HEK293T (cell line): ENCODE data around the gene OPCML.

Experiments used
- ARNT ChIP-seq: fragments of 450-650 bp; IDR thresholded peaks from 2 replicates; pipeline ENCODE4 v1.6.1; 2017; ENCODE audit warnings: mild to moderate bottlenecking
- BHLHE40 ChIP-seq: fragments of 450-650 bp; IDR thresholded peaks from 2 replicates; pipeline ENCODE4 v1.6.1; 2016; ENCODE audit warnings: mild to moderate bottlenecking, moderate library complexity, borderline replicate concordance
- CTBP1 ChIP-seq: fragments of 450-650 bp; IDR thresholded peaks from 2 replicates; pipeline ENCODE4 v1.6.1; 2016; ENCODE audit warnings: borderline replicate concordance
- FOXK2 ChIP-seq: fragments of 450-650 bp; IDR thresholded peaks from 2 replicates; pipeline ENCODE4 v1.6.1; 2016; ENCODE audit warnings: mild to moderate bottlenecking
- HDGF ChIP-seq: fragments of 450-650 bp; IDR thresholded peaks from 2 replicates; pipeline ENCODE4 v1.6.1; 2017; ENCODE audit warnings: antibody characterized with exemption, borderline replicate concordance
- NFRKB ChIP-seq: fragments of 450-650 bp; IDR thresholded peaks from 2 replicates; pipeline ENCODE4 v1.6.1; 2016; ENCODE audit warnings: mild to moderate bottlenecking, moderate library complexity
- SP1 ChIP-seq: fragments of 450-650 bp; IDR thresholded peaks from 2 replicates; pipeline ENCODE4 v1.6.1; 2017

- no peak for TF ChIP-seq ARNT
- no peak for TF ChIP-seq BHLHE40
- no peak for TF ChIP-seq FOXK2
- no peak for TF ChIP-seq SP1
- TF ChIP-seq CTBP1: no peak
- TF ChIP-seq NFRKB: no peak
- TF ChIP-seq HDGF: no peak
These were observed 558.6 kb downstream of the OPCML start for GRCh38 chr11:132973686-132974085.
